D341Med (cell line): ENCODE data around the gene TIMM23B.
"Not testable (repeated sequence)": the region's sequence is repeated elsewhere in the genome, so short reads cannot be mapped to it uniquely, and the experiment has no call there.

Source experiments
- DNase-seq: peaks from one replicate; pipeline ENCODE4 v3.0.0; 2012; ENCODE audit warnings: low spot score

The TIMM23B gene

DNA sequence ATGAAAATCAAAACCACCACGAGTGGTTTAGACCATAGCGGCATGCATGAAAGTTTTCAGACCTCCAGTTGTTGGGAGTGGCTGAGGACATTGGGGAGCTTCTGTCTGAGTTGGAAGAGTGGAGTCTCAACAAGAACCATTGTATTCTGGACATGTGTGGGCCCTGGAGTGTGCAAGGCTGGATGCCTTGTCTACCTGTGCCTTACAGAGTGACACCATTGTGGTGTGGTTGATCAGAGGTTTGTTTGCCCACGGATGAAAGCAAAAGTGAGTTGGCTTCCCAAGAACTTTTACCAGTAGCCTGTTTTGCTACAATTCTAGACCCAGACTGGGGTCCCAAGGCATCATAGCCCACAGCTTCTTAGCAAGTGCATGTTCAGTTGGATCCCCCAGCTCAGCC is 35.9 kb downstream of the TIMM23B start:
- not testable (repeated sequence) for DNase-seq

DNA sequence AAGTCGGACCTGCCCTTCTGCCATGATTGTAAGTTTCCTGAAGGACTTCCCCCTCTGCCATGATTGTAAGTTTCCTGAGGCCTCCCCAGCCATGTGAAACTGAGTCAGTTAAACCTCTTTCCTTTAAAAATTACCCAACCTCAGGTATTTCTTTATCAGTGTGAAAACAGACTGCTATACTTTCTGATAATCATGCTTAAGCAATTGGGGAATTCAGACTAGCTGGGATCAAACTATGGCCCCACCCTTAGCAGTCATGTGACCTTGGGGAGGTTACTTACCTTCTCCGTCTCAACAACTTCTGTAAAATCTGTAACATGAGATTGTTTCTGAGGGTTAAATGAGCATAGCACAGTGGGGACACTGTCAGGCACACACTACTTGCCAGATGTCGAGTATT is 45.4 kb downstream of the TIMM23B start:
- DNase-seq = not testable (repeated sequence)

DNA sequence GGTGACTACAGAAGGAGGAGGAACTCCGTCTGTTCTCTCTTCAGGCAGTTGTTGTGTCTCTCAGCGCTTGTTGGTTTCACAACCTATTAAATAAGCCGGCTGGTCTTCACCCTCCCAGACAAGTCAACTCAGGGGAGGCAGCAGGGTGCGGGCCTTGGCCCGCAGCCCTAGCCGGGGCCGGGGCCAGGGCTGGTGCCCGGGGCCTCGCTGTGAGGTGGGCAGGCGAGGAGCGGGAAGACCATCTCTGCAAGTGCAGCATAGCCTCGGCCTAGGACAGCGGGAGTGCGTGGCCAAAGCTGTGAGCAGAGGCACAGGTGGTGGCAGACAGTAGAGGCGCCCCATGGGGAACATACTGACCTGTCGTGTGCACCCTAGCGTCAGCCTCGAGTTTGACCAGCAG is 46.5 kb downstream of the TIMM23B start, which contains the start of gene AGAP6:
Gene AGAP6 (plus strand): TSS at position 31 of the 400 bp plus-strand sequence. CDS start 310 bp downstream, at position 341.
- not testable (repeated sequence) for DNase-seq

DNA sequence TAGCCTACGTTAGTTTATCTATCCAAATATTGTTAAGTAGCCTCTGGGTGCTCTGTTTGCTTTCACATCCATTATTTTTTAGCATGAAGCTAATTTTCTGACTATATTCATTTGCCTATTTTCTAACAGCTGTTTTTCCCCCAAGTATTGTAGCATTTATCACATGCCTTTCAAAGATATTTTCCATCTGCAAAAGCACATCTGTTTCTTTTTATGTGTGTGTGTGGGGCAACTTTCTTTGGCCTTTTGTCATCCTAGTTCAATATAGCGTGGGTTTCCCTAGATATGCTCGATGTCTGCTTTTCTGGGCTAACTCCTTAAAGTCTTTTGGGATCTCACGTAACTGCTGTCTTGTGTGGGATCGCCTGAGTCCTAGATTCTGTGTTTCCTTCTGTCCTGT is 53.5 kb downstream of the TIMM23B start:
- DNase-seq = not testable (repeated sequence)

DNA sequence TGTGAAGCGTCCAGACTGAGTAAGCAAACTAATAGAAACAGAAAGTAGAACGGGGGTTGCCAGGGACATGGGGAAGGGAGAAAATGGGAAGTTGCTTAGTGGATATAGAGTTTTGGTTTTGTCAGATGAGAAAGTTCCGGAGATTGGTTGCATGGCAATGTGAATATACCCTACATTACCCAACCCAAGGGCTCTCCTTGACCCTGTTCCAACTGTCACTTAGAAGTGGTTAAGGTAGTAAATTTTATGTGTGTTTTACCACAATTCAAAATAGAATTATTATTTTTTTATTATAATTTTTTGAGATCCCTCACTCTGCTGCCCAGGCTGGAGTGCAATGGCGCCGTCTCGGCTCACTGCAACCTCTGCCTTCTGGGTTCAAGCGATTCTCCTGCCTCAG is 72.2 kb downstream of the TIMM23B start:
- DNase-seq = not testable (repeated sequence)

DNA sequence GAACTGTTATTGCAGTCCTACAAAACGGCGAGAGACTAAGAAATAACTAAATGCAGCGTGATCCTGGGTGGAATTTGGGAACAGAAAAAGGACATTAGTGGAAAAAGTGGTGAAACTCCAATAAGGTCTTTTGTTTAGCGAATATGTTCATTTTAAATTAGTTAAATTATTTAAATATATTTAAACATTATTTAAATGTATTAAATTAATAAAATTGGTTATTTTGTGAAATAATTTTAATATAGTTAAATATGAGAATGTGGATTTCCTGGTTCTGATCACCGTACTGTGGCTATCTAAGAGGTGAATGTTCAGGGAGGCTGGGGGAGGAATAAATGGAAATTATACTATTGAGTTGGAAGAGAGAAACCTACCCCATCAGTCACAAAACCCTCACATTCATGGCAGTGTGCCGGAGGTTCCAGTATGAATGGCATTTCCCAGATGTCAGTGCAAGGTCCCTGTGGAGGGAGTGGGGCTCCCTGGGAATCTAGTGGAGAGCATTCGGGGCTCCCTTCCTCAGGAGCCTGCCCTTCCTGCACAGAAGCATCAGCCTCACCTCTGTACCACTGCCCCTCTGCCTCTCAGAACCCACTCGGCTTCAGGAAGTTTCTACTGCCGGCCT is 73.9 kb downstream of the TIMM23B start:
- DNase-seq = not testable (repeated sequence)

DNA sequence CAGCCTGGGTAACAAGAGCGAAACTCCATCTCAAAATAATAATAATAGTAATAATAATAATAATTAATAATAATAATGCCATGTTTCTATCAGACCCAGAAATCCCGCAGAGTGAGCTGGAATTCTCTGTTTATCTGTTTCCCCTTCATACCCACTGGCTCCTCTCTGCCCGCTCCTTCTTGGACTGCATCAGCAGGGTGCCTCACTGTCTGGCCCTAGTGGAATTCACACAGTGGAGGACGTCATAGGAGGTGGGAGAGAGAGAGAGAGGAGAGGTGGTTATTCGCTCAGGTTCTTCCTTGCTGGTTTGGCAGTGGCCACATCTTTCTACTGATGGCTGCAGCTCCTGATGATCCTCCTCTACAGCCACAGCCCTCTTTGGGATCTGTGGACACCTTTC is 75.1 kb downstream of the TIMM23B start:
- DNase-seq = not testable (repeated sequence)

DNA sequence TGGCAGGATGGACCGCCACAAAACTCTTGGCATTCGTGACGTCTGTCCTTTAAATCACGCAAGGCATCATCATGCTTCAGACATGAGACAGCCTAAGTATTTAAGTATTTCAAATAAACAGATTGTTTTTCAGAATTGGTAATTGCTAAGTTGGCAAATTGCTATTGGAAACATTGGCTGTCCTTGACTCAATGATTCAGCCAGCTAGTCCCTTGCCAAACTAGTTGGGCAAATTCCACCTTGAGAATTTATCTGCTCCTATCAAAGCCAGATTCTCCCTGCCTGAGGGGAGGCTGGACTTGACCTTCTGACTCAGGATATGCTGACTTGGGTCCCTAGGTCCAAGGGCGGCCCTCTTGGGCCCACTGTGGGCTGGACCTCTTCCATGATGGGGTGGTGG is 75.8 kb downstream of the TIMM23B start:
- DNase-seq = not testable (repeated sequence)

DNA sequence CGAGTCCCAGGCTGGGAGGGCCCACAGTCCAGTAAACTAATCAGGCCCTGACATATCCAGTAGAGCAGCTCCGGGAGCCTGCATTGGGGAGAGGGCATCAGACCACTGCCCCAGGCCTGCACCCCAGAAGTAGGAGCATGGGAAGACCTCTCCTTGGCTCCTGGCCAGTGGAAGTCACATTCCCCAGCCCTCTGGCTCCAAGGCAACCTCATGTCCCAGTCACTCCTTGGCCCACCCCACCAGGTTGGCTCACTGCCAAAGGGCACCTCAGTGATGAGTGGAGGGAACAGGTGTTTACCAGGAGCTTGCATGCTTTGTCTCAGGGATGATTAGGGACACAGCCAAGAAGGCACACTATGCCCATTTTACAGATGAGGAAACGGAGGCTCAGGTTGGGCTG is 77.4 kb downstream of the TIMM23B start:
- DNase-seq = peak; percentile 12

DNA sequence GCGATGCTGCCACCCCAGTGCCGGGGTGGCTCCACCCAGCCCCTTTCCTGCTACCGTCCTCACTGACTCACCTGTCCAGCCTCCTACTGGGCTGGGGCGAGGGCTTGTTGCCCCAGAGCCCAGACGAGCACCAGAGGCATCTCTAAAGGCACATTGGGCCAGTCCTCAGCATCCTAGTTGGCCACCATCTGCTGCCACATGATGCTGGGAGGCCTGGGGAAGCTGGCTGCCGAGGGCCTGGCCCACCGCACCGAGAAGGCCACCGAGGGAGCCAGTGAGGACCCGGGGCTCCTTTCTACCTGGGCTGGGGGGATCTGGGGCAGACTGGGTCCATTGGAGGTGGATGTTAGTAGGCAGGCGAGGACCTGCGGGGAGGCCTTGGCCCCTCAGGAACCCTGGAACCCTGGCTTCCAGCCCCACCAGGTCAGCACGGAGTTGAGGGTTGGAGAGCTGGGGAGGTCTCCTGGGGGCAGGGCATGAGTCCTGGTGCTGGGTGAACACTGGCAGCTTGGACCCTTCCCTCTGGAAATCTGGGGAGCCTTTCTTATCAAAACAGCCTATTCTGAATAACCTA is 78.7 kb downstream of the TIMM23B start:
- not testable (repeated sequence) for DNase-seq

DNA sequence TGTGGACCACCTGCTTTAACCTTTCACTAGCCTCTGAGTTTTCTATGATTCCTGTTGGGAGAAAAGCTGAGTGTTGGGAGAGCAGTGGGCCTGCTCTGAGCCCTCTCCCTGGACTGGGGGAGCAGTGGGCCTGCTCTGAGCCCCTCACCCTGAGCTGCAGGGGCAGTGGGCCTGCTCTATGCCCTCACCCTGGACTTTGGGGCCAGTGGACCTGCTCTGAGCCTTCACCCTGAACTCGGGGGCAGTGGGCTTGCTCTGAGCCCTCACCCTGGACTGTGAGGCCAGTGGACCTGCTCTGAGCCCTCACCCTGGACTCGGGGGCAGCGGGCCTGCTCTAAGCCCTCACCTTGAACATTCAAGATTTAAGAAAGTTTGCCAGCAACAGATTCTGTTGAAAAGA is 79.8 kb downstream of the TIMM23B start:
- peak; percentile 28 for DNase-seq
